ENCODE results near the gene BEND7.
A peak's percentile ranks its signal among the peaks of the same experiment; 100 is the strongest.

BEND7 gene

GRCh38 chr10:13400196-13400965 lies 128.4 kb downstream of the BEND7 start:
- Histone ChIP-seq H3K27ac (ENCODE audit: low read depth, low read length) (no peak overlapping the region), H3K4me1 (ENCODE audit: control insufficient read depth, insufficient read depth, low read length) (peaks cover 12% of the 10 kb centered on the region), H3K9ac (ENCODE audit: low read depth, low read length) (no peak overlapping the region), H3K9me3 (ENCODE audit: control insufficient read depth, insufficient read depth, low read length) (peaks cover 5% of the 10 kb centered on the region), H3K4me3 (ENCODE audit: low read depth, low read length) (no peak overlapping the region), H3K36me3 (ENCODE audit: control insufficient read depth, insufficient read depth, low read length) (no peaks in the 10 kb centered on the region), H3K27me3 (ENCODE audit: control insufficient read depth, insufficient read depth, low read length) (no peaks in the 10 kb centered on the region)

GRCh38 chr10:13399752-13400151 lies 129.1 kb downstream of the BEND7 start:
- Histone ChIP-seq H3K27me3 (ENCODE audit: control insufficient read depth, insufficient read depth, low read length) (no peaks in the 10 kb centered on the region), H3K36me3 (ENCODE audit: control insufficient read depth, insufficient read depth, low read length) (no peaks in the 10 kb centered on the region), H3K4me1 (ENCODE audit: control insufficient read depth, insufficient read depth, low read length) (peaks cover 15% of the 10 kb centered on the region), H3K9ac (ENCODE audit: low read depth, low read length) (no peak overlapping the region), H3K4me3 (ENCODE audit: low read depth, low read length) (no peak overlapping the region), H3K27ac (ENCODE audit: low read depth, low read length) (no peak overlapping the region), H3K9me3 (ENCODE audit: control insufficient read depth, insufficient read depth, low read length) (peaks cover 5% of the 10 kb centered on the region)

- Histone ChIP-seq H3K27me3 (ENCODE audit: control insufficient read depth, insufficient read depth, low read length) (no peaks in the 10 kb centered on the region), H3K4me1 (ENCODE audit: control insufficient read depth, insufficient read depth, low read length) (peaks cover 14% of the 10 kb centered on the region), H3K36me3 (ENCODE audit: control insufficient read depth, insufficient read depth, low read length) (no peaks in the 10 kb centered on the region), H3K27ac (ENCODE audit: low read depth, low read length) (no peak overlapping the region), H3K9ac (ENCODE audit: low read depth, low read length) (no peak overlapping the region), H3K9me3 (ENCODE audit: control insufficient read depth, insufficient read depth, low read length) (peaks cover 5% of the 10 kb centered on the region), H3K4me3 (ENCODE audit: low read depth, low read length) (no peak overlapping the region)
Observed at GRCh38 chr10:13399236-13399635, 129.6 kb downstream of the BEND7 start.

- Histone ChIP-seq H3K9me3 (ENCODE audit: control insufficient read depth, insufficient read depth, low read length) (peaks cover 5% of the 10 kb centered on the region), H3K27ac (ENCODE audit: low read depth, low read length) (no peak overlapping the region), H3K36me3 (ENCODE audit: control insufficient read depth, insufficient read depth, low read length) (no peaks in the 10 kb centered on the region), H3K4me1 (ENCODE audit: control insufficient read depth, insufficient read depth, low read length) (peaks cover 11% of the 10 kb centered on the region; the same call in 1 of the 2 replicates), H3K9ac (ENCODE audit: low read depth, low read length) (no peak overlapping the region), H3K4me3 (ENCODE audit: low read depth, low read length) (no peak overlapping the region), H3K27me3 (ENCODE audit: control insufficient read depth, insufficient read depth, low read length) (no peaks in the 10 kb centered on the region)
Observed at GRCh38 chr10:13397052-13397451, 131.8 kb downstream of the BEND7 start.

GRCh38 chr10:13396369-13396768 lies 132.4 kb downstream of the BEND7 start:
- Histone ChIP-seq H3K4me3 (ENCODE audit: low read depth, low read length) (no peak overlapping the region), H3K27me3 (ENCODE audit: control insufficient read depth, insufficient read depth, low read length) (no peaks in the 10 kb centered on the region), H3K36me3 (ENCODE audit: control insufficient read depth, insufficient read depth, low read length) (no peaks in the 10 kb centered on the region), H3K9me3 (ENCODE audit: control insufficient read depth, insufficient read depth, low read length) (peaks cover 5% of the 10 kb centered on the region), H3K4me1 (ENCODE audit: control insufficient read depth, insufficient read depth, low read length) (peaks cover 11% of the 10 kb centered on the region; the same call in 1 of the 2 replicates), H3K9ac (ENCODE audit: low read depth, low read length) (no peak overlapping the region), H3K27ac (ENCODE audit: low read depth, low read length) (no peak overlapping the region)

- H3K27me3 ChIP-seq (ENCODE audit: control insufficient read depth, insufficient read depth, low read length) = no peaks in the 10 kb centered on the region
- H3K9me3 ChIP-seq (ENCODE audit: control insufficient read depth, insufficient read depth, low read length) = peaks cover 5% of the 10 kb centered on the region
- peaks cover 18% of the 10 kb centered on the region for H3K4me1 ChIP-seq (ENCODE audit: control insufficient read depth, insufficient read depth, low read length)
- no peak overlapping the region for H3K9ac ChIP-seq (ENCODE audit: low read depth, low read length)
- peak overlapping the region; percentile 64 for H3K27ac ChIP-seq (ENCODE audit: low read depth, low read length)
- H3K4me3 ChIP-seq (ENCODE audit: low read depth, low read length) = no peak overlapping the region
- no peaks in the 10 kb centered on the region for H3K36me3 ChIP-seq (ENCODE audit: control insufficient read depth, insufficient read depth, low read length)
Observed at GRCh38 chr10:13395540-13395939, 133.3 kb downstream of the BEND7 start.

- Histone ChIP-seq H3K9ac (ENCODE audit: low read depth, low read length) (no peak overlapping the region), H3K36me3 (ENCODE audit: control insufficient read depth, insufficient read depth, low read length) (no peaks in the 10 kb centered on the region), H3K4me3 (ENCODE audit: low read depth, low read length) (no peak overlapping the region), H3K9me3 (ENCODE audit: control insufficient read depth, insufficient read depth, low read length) (no peaks in the 10 kb centered on the region), H3K27me3 (ENCODE audit: control insufficient read depth, insufficient read depth, low read length) (no peaks in the 10 kb centered on the region), H3K27ac (ENCODE audit: low read depth, low read length) (no peak overlapping the region), H3K4me1 (ENCODE audit: control insufficient read depth, insufficient read depth, low read length) (peaks cover 20% of the 10 kb centered on the region)
Observed at GRCh38 chr10:13393640-13394039, 135.2 kb downstream of the BEND7 start.

- no peak overlapping the region for H3K27ac ChIP-seq (ENCODE audit: low read depth, low read length)
- no peaks in the 10 kb centered on the region for H3K36me3 ChIP-seq (ENCODE audit: control insufficient read depth, insufficient read depth, low read length)
- no peak overlapping the region for H3K9ac ChIP-seq (ENCODE audit: low read depth, low read length)
Observed at GRCh38 chr10:13392701-13393100, 136.1 kb downstream of the BEND7 start.

More at GRCh38 chr10:13392701-13393100, 136.1 kb downstream of the BEND7 start:
- H3K27me3 ChIP-seq (ENCODE audit: control insufficient read depth, insufficient read depth, low read length) = no peaks in the 10 kb centered on the region
- H3K4me1 ChIP-seq (ENCODE audit: control insufficient read depth, insufficient read depth, low read length) = peaks cover 20% of the 10 kb centered on the region
- no peak overlapping the region for H3K4me3 ChIP-seq (ENCODE audit: low read depth, low read length)
- no peaks in the 10 kb centered on the region for H3K9me3 ChIP-seq (ENCODE audit: control insufficient read depth, insufficient read depth, low read length)

All from HUES48 (cell line).